GM21619 (cell line): ENCODE measurements around the gene DSC2.
"Not testable (repeated sequence)": the region's sequence is repeated elsewhere in the genome, so short reads cannot be mapped to it uniquely, and the experiment has no call there.

Experiments used
- ATAC-seq: cut with Tn5 transposase; IDR thresholded peaks from one replicate; pipeline ENCODE4 v1.9.1; 2021; ENCODE audit not compliant: unreplicated experiment

DSC2 gene

GRCh38 chr18:31102025-31102684, at the start of gene DSC2:
TSS of gene DSC2 (minus strand) at chr18:31102421. CDS start at chr18:31101971, 450 bp downstream.
- no peak for ATAC-seq

- no peak for ATAC-seq
These were observed 47.1 kb upstream of the DSC2 start for GRCh38 chr18:31149351-31149750.

- ATAC-seq, result no peak
These were observed 46.4 kb upstream of the DSC2 start for GRCh38 chr18:31148600-31148999.

DNA sequence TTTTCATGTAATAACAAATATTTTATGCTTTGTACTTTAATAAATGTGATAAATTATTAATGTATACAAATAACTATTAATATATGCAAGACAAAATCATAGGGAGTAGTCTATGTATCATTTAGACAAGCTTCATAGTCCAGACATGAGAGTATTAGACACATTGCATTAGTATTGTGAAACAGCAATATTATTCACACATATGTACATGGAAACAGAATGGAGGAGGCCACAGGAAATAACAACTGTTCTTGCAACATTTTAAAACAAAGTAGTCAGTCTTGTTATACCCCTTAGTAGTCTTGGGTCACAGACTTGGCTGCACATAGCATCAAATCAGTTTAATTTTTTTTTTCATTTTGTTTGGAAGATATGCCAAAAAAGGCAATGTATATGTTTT, 44.6 kb upstream of the DSC2 start:
- ATAC-seq, result no peak

GRCh38 chr18:31143025-31143424, 40.8 kb upstream of the DSC2 start:
- ATAC-seq, result no peak

DNA sequence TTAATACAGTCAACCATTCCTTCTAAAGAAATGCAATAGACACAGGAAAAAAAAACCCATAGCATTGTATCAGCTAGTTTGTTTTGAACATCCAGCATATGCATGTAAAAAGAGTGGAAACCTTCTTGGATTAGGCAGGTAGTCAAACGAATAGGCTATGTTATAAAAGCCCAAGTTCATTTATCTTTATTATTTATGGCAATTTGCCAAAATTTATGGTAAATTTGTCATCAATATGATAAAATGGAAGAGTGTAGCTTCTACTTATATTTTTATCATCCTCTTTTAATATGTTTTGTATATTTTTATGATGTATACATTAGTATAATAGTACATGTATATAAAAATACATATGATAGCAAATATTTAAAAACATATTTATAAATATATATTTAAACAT, 36.5 kb upstream of the DSC2 start:
- no peak for ATAC-seq

- no peak for ATAC-seq
These were observed 32.8 kb upstream of the DSC2 start for GRCh38 chr18:31134988-31135529.

DNA sequence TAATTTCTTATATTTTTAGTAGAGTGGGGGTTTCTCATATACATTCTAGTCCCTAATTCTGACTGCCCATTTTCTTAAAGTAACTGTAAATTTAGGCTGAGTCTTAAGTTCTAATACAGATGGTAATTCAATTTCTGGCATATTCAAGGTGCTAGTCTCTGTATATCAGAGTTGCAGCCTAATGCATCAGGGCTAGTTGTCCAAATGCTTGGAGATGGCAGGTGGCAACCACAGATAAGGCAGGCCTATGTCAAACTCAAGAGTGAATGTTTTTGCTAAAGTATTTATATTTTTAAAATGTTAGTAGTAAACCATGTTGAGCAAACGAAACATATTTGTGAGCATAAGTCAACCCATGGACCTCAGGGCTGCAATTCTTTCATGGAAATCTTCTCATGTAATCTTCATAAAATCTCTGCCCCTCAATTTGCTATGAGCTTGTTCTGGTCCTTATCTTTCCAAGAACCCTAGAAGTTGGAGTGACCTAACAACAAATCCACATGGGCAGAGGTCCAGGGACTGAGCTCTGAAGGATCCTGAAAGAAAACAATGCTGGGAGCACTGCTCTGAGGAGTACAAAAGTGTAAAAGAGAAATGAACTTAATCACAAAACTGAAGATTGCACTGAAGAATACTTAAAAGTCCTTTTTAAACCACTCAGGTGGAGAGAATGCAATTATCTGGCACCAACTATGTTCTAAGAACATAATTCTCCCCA, 27.3 kb upstream of the DSC2 start:
- no peak for ATAC-seq

- ATAC-seq, result no peak
These were observed 23.7 kb upstream of the DSC2 start for GRCh38 chr18:31125878-31126277.

DNA sequence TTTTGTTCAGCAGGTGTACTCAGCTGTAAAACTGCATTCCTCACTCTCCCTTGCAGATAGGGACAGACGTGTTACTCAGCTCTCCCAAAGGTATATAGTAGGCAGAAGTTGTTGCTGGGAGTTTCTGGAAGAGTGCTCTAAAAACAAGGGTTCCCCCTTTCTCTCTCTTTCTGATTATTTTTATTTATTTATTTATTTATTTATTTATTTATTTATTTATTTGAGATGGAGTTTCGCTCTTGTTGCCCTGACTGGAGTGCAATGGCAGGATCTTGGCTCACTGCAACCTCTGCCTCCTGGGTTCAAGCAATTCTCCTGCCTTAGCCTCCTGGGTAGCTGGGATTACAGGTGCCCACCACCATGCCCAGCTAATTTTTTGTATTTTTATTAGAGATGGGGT, 20.9 kb upstream of the DSC2 start:
- not testable (repeated sequence) for ATAC-seq

GRCh38 chr18:31120594-31120993, 18.4 kb upstream of the DSC2 start:
- ATAC-seq, result no peak

- ATAC-seq, result no peak
These were observed 14.8 kb upstream of the DSC2 start for GRCh38 chr18:31116853-31117595.

GRCh38 chr18:31112804-31113203, 10.6 kb upstream of the DSC2 start:
- ATAC-seq, result no peak

DNA sequence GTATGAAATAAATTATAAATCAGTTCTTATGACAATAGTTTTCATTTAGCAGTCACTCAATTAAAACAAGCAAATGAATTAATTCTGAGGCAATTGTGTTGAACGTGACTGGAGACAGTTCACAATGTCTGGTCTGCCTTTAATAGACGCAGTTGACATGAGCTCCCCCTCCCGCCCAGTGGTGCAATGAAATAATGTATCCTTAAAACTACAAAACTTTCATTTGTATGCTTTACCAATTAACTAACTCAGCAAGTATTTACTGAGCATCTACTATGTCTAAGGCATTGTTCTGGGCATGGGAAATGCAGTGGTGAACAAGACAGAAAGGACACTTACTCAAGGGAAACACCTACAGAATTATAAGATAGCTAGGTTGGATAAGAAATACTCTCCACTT, 3.5 kb upstream of the DSC2 start:
- ATAC-seq, result no peak

GRCh38 chr18:31104444-31104843, 2.2 kb upstream of the DSC2 start:
- no peak for ATAC-seq

DNA sequence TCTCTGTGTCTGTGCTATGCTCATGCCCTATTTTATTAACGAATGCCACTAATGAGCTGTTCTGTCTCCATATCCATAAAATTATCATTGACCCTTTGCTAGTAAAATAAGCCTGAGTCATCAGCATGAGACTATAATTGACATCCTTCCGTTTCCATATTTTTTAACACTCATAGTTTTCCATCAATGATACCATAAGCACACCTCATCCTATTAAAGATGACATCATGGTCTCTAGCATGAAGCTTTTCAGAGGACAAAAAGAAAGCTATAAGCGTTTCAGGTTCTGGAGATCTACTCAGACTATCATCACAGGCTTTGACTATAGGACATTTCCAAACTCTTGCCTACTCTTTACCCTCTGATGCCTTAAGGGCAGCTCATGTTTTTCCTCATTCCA, 1.2 kb upstream of the DSC2 start:
- no peak for ATAC-seq

DNA sequence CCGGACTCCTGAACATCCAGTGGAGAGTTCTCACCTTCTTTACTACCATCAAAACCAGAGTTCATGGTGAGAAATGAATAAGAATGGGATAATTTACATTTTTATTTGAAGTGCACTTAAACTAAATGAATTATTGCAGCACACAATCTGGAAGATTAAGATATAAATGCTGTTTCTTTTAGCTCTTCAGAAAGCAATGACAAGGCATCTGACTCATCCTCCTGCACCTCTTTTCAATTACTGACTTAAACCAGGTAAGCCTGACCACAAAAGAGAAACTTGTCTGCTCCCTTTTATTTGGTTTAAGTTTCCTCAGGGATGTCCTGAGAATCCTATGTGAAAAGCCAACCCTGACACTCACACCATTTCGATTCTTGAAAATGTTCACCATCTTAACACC, 720 bp upstream of the DSC2 start:
- ATAC-seq, result no peak

DNA sequence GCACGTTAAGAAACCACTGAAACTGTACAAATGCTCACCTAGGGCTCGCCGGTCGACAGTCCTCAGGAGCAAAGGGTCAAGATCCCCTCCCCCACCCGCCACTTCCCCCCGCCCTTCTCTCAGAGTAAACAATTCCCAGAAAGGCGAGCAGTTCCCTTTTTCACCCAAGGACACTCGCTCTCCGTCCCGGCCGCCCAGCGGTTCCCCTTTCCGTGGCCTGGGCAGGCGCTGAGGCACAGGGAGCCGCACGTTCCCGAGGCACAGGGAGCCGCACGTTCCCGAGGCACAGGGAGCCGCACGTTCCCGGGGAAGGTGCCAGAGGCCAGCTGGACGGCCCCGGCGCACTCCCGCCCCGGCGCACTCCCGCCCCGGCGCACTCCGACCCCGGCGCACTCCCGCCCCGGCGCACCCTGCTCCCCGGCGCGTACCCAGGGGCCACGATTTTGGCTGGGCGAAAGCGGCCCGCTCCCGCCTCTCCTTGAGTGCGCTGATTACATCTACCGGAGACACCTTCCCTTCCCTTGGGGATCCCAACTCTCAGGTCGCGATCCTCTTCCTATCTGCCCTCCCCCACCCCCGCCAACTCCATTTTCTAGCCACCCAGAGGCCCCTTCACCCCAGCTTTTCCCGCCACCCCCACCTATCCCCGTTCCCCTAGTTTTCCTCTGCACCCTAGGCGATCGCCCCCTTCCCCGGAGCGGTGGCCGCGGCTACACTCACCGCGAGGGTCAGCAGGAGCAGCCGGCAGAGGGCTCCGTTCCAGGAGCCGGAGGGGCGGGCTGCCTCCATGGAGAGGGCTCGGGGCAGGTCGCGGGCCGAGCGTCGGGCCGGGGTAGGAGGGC, 817 bp downstream of the DSC2 start:
- no peak for ATAC-seq

DNA sequence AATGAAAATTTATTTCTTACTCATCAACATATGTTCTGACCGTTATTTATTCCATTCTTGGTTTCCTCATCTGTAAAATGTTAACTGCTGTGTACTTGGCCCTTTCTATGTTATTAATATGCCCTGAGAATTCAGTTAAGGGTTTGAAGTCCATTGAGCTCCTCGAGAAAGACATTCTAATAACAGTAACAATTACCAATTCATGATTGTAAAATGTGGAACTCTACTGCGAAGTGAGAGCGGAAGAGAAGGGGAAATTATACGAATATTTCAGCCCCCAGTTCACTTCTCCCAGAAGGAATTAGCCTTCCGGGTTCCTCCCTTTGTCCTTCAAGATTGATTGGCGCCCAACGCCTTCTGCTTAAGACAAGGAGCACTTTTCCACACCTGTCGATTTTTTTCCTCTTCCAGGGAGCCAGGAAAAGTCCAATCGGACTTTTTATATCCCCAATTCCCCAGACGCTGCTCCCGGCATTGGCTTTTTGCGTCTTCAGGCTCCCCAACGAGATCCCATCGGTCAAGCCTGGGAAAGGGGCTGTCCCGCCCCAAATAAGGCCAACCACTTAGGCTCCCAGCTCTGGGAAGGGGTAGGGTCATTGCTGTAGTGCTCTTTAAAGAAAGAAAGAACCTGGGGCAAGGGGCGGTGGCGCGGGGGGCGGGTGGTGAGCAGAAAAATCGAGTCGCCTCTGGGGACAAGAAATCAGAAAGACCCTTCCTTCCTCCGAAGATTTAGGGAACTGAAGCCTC, 1.6 kb downstream of the DSC2 start:
- ATAC-seq, result no peak
